Measurements from ENCODE around the gene BCL2.
"Not testable (repeated sequence)": the region's sequence is repeated elsewhere in the genome, so short reads cannot be mapped to it uniquely, and the experiment has no call there.

BCL2 gene

GRCh38 chr18:63197246-63197869 is 122.2 kb downstream of the BCL2 start:
- peak; percentile 74 for DNase-seq

- DNase-seq, result no peak
These were observed 124.0 kb downstream of the BCL2 start for GRCh38 chr18:63195326-63196159.

GRCh38 chr18:63192885-63193349 is 126.7 kb downstream of the BCL2 start:
- peak; percentile 92 for DNase-seq

- DNase-seq, result peak; percentile 91
These were observed 127.3 kb downstream of the BCL2 start for GRCh38 chr18:63192126-63192884.

GRCh38 chr18:63191413-63191812 is 128.2 kb downstream of the BCL2 start:
- no peak for DNase-seq

GRCh38 chr18:63190838-63191237 is 128.7 kb downstream of the BCL2 start:
- DNase-seq, result not testable (repeated sequence)

- DNase-seq, result no peak
These were observed 129.8 kb downstream of the BCL2 start for GRCh38 chr18:63189817-63190216.

GRCh38 chr18:63189041-63189440 is 130.5 kb downstream of the BCL2 start:
- DNase-seq, result no peak

- no peak for DNase-seq
These were observed 131.6 kb downstream of the BCL2 start for GRCh38 chr18:63187791-63188460.

- no peak for DNase-seq
These were observed 132.4 kb downstream of the BCL2 start for GRCh38 chr18:63187223-63187574.

- peak; percentile 74 for DNase-seq
These were observed 132.9 kb downstream of the BCL2 start for GRCh38 chr18:63186520-63187222.

- no peak for DNase-seq
These were observed 133.6 kb downstream of the BCL2 start for GRCh38 chr18:63185984-63186383.

GRCh38 chr18:63183952-63184770 is 135.4 kb downstream of the BCL2 start:
- peak; percentile 29 for DNase-seq

GRCh38 chr18:63183378-63183777 is 136.2 kb downstream of the BCL2 start:
- DNase-seq, result no peak

GRCh38 chr18:63182861-63183260 is 136.7 kb downstream of the BCL2 start:
- no peak for DNase-seq

GRCh38 chr18:63182310-63182772 is 137.2 kb downstream of the BCL2 start:
- DNase-seq, result no peak

GRCh38 chr18:63181706-63182309 is 137.8 kb downstream of the BCL2 start:
- DNase-seq, result no peak

GRCh38 chr18:63180971-63181376 is 138.6 kb downstream of the BCL2 start:
- DNase-seq, result no peak

GRCh38 chr18:63180321-63180720 is 139.2 kb downstream of the BCL2 start:
- DNase-seq, result no peak

GRCh38 chr18:63179422-63179821 is 140.1 kb downstream of the BCL2 start:
- no peak for DNase-seq

- no peak for DNase-seq
These were observed 140.6 kb downstream of the BCL2 start for GRCh38 chr18:63178971-63179370.

All from OCI-M1 (cell line).